Measurements from ENCODE around the gene C21orf58. TPM values are rescaled to one million over a fixed set of nuclear protein-coding genes. Genes with fewer than 3 reads are reported as not detected.

C21orf58 gene
- total and polyA plus RNA-seq, 2 experiments from 2014 or later = 2.6 to 6.8 TPM

GRCh38 chr21:46294647-46295176 lies 29.0 kb downstream of the C21orf58 start:
- Histone ChIP-seq H3K27ac (no peak overlapping the region), H3K4me1 (ENCODE audit: insufficient read depth) (peaks cover 6% of the 10 kb centered on the region), H2AFZ (no peak overlapping the region)

GRCh38 chr21:46291561-46291960 lies 32.1 kb downstream of the C21orf58 start:
- 96% methylated on average over 2 of the region's 2 CpGs for WGBS (ENCODE audit: low lambda C conversion rate, missing lambda C conversion rate)
- TF ChIP-seq EZH2phosphoT487 (IDR thresholded peaks at IDR 0.05; ENCODE audit: low read depth, severe bottlenecking, unreplicated experiment) (no peak), CTCF (IDR thresholded peaks at IDR 0.05; ENCODE audit: poor library complexity) (no peak), EZH2 (IDR thresholded peaks at IDR 0.05; ENCODE audit: borderline replicate concordance) (no peak)

More at GRCh38 chr21:46294647-46295176, 29.0 kb downstream of the C21orf58 start:
- 70% methylated on average over 10 of the region's 10 CpGs for WGBS (ENCODE audit: low lambda C conversion rate, missing lambda C conversion rate)
- no peaks in the 10 kb centered on the region for H3K9me2 ChIP-seq (replicated peaks; ENCODE audit: insufficient read depth)
- no peak overlapping the region for H3K4me3 ChIP-seq
- peaks cover 6% of the 10 kb centered on the region for H3K79me2 ChIP-seq
- no peak overlapping the region for H3K4me2 ChIP-seq
- H3K9me3 ChIP-seq (ENCODE audit: low read depth) = no peaks in the 10 kb centered on the region
- H4K20me1 ChIP-seq (ENCODE audit: insufficient read depth, poor library complexity, severe bottlenecking) = no peaks in the 10 kb centered on the region
- no peaks in the 10 kb centered on the region for H3K36me3 ChIP-seq (replicated peaks; ENCODE audit: insufficient read depth, low read depth)
- DNase-seq (ENCODE audit: low spot score) = no peak
- no peaks in the 10 kb centered on the region for H3K27me3 ChIP-seq
- TF ChIP-seq EZH2 (IDR thresholded peaks at IDR 0.05; ENCODE audit: borderline replicate concordance) = no peak
- TF ChIP-seq EZH2phosphoT487 (IDR thresholded peaks at IDR 0.05; ENCODE audit: low read depth, severe bottlenecking, unreplicated experiment) = no peak
- no peak for TF ChIP-seq CTCF (IDR thresholded peaks at IDR 0.05; ENCODE audit: poor library complexity)

GRCh38 chr21:46289655-46290179 lies 34.0 kb downstream of the C21orf58 start:
- 83% methylated on average over 6 of the region's 6 CpGs for WGBS (ENCODE audit: low lambda C conversion rate, missing lambda C conversion rate)
- H2AFZ ChIP-seq = no peak overlapping the region
- no peaks in the 10 kb centered on the region for H3K27me3 ChIP-seq
- H3K4me2 ChIP-seq = no peak overlapping the region
- TF ChIP-seq CTCF (IDR thresholded peaks at IDR 0.05; ENCODE audit: poor library complexity) (no peak), EZH2 (IDR thresholded peaks at IDR 0.05; ENCODE audit: borderline replicate concordance) (no peak), EZH2phosphoT487 (IDR thresholded peaks at IDR 0.05; ENCODE audit: low read depth, severe bottlenecking, unreplicated experiment) (no peak)
- peaks cover 34% of the 10 kb centered on the region for H3K79me2 ChIP-seq
- no peaks in the 10 kb centered on the region for H3K36me3 ChIP-seq (replicated peaks; ENCODE audit: insufficient read depth, low read depth)
- no peaks in the 10 kb centered on the region for H3K9me2 ChIP-seq (replicated peaks; ENCODE audit: insufficient read depth)
- H3K4me3 ChIP-seq = no peak overlapping the region
- no peak for DNase-seq (ENCODE audit: low spot score)
- H3K27ac ChIP-seq = no peak overlapping the region
- H3K4me1 ChIP-seq (ENCODE audit: insufficient read depth) = peaks cover 6% of the 10 kb centered on the region
- H3K9me3 ChIP-seq (ENCODE audit: low read depth) = no peaks in the 10 kb centered on the region
- peaks cover 6% of the 10 kb centered on the region for H4K20me1 ChIP-seq (ENCODE audit: insufficient read depth, poor library complexity, severe bottlenecking)

More at GRCh38 chr21:46291561-46291960, 32.1 kb downstream of the C21orf58 start:
- H3K27me3 ChIP-seq = no peaks in the 10 kb centered on the region
- H4K20me1 ChIP-seq (ENCODE audit: insufficient read depth, poor library complexity, severe bottlenecking) = no peaks in the 10 kb centered on the region
- H2AFZ ChIP-seq = no peak overlapping the region
- no peak for DNase-seq (ENCODE audit: low spot score)
- H3K4me3 ChIP-seq = no peak overlapping the region
- peaks cover 27% of the 10 kb centered on the region for H3K79me2 ChIP-seq
- no peaks in the 10 kb centered on the region for H3K36me3 ChIP-seq (replicated peaks; ENCODE audit: insufficient read depth, low read depth)
- H3K9me2 ChIP-seq (replicated peaks; ENCODE audit: insufficient read depth) = no peaks in the 10 kb centered on the region
- H3K9me3 ChIP-seq (ENCODE audit: low read depth) = no peaks in the 10 kb centered on the region
- H3K4me2 ChIP-seq = no peak overlapping the region
- H3K4me1 ChIP-seq (ENCODE audit: insufficient read depth) = no peaks in the 10 kb centered on the region
- H3K27ac ChIP-seq = no peak overlapping the region
